Fibroblast of upper back skin (primary cell): ENCODE measurements around the gene CRELD2.

Source experiments
- DNase-seq: peaks from one replicate; pipeline ENCODE4 v3.0.0-alpha.2; 2013

The CRELD2 gene, protein sequence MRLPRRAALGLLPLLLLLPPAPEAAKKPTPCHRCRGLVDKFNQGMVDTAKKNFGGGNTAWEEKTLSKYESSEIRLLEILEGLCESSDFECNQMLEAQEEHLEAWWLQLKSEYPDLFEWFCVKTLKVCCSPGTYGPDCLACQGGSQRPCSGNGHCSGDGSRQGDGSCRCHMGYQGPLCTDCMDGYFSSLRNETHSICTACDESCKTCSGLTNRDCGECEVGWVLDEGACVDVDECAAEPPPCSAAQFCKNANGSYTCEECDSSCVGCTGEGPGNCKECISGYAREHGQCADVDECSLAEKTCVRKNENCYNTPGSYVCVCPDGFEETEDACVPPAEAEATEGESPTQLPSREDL

GRCh38 chr22:49917974-49918910, at the start of gene CRELD2, which contains the start of gene ALG12:
Gene CRELD2, plus strand, starts transcription at chr22:49918634. Its CDS starts 136 bp downstream, at chr22:49918770.
Gene ALG12, minus strand, starts transcription at chr22:49918438. Its CDS starts 4,673 bp downstream, at chr22:49913765.
- peak; percentile 97 for DNase-seq

GRCh38 chr22:49869086-49869830, 49.2 kb upstream of the CRELD2 start:
- no peak for DNase-seq

GRCh38 chr22:49869845-49870712, 48.4 kb upstream of the CRELD2 start:
- no peak for DNase-seq

GRCh38 chr22:49871482-49871881, 47.0 kb upstream of the CRELD2 start:
- no peak for DNase-seq

GRCh38 chr22:49872347-49872746, 46.1 kb upstream of the CRELD2 start:
- no peak for DNase-seq

- no peak for DNase-seq
These were observed 45.0 kb upstream of the CRELD2 start for GRCh38 chr22:49873228-49873940.

DNA sequence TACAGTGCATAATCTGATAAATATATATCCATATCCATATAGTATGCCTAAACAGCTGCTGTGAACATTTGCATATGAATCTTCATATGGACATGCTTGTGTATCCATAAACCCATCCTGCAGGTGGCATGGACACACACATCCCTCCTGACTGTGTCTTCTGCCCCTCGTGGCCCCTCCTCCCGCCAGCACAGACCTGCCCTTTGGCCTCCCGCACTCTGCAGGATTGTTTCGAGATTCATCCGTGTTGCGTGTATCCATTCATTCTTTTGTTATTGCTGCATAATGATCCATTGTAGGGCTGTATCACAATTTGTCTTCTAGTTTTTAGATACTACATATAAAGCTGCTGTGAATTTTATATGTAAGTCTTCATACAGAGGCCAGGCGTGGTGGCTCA, 40.8 kb upstream of the CRELD2 start:
- no peak for DNase-seq

DNA sequence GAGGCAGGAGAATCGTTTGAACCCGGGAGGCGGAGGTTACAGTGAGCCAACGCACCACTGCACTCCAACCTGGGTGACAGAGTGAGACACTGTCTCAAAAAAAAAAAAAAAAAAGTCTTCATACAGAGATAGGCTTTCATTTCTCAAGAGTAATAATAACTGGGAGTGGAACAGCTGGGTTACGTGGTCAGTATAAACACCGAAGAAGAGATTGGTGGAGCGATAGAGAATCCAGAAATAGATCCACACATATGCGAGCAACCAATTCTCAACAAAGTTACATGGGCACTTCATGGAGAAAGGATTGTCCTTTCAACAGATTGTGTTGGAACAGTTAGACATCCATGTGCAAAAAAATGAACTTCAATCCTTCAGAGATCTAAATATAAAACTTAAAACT, 40.2 kb upstream of the CRELD2 start:
- DNase-seq: no peak

DNA sequence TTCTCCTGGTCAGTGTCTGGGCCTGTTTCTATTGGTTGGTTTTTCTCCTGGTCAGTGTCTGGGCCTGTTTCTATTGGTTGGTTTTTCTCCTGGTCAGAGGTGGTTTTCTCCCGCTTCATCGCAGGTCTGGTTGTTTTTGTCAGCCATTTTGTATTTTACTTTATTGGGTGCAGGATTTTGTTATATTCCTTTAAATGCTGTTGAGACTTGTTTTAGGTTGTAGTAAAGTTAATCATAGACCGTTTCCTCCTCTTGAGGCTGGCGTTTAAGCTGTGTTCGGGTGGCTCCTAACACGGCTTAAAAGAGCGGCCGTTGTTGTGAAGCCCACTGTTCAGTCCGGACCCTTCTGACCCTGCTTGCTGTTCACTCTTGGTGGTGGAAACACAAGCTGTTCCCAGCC, 38.6 kb upstream of the CRELD2 start:
- no peak for DNase-seq

DNA sequence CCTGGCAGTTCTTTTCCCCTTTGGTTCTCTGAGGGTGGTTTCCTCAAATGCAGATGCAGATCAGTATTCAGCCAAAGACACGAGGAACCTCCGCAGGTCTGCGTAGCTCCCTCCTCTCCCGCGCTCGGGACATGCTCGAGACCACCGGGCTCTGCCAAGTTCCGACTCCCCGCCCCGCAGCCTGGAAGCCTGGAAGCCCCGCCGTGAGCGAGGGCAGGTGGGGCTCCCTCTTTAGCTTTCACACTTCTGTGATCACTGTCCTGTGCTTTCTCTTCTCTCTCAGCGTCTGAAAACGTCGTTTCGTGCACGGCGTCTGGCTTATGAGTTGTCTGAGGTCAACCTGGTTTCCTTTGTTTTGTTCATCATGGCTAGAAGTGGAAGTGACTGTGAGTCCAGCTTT, 38.2 kb upstream of the CRELD2 start:
- no peak for DNase-seq

DNA sequence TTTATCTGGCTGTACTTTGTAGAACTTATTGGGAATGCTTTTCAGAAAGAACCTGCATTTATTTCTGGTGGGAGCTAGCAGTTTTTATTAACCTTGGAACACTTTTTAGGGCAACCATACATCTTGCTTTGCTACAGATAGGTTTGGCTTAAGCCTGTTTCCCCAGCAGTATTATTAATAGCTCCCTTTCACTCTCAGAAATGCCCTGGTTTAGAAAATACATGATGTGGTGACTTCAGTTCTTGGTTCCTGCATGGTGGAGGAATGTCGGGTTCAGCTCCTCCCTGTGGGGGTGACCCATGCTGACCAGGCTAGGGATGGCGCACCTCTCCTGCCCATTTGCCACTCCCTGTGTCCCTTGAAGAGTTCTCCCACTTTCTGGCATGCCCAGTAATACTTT, 36.6 kb upstream of the CRELD2 start:
- DNase-seq: no peak

DNA sequence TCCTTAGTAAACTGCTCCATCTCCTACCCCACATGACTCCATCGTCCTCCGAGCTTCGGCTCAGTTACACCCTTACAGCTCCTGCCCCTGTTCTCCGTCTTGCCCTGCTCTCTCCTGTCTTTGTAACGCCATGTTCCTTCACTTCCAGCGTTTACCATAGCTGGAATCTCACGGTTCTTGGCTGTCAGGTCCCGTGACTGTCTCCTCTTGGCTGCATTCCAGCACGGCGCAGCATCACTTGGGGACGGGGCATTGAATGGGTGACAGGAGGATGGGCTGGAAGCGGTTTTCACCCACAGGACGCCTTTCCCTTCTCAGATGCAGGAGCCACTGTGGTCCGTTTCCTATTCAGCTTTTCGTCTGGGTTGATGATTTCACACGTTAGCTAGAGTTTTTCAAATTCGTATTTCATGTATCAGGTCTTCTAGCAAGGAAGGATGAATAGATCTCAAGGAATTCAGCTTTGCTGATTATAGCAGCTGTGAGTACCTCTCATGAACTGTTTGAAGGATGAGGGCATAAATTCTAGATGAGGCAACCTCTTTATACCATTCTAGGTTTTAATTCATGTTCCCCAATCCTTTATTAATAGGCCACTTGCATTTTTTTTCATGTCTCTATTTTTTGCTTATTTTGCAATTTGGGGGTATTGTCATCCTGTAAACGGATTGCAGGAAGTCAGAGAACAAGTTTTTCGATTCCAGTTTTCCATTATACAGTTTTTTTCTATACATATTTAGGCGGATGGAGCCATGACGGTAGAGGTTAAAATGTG, 35.7 kb upstream of the CRELD2 start:
- no peak for DNase-seq

- DNase-seq: no peak
These were observed 35.2 kb upstream of the CRELD2 start for GRCh38 chr22:49883294-49883640.

DNA sequence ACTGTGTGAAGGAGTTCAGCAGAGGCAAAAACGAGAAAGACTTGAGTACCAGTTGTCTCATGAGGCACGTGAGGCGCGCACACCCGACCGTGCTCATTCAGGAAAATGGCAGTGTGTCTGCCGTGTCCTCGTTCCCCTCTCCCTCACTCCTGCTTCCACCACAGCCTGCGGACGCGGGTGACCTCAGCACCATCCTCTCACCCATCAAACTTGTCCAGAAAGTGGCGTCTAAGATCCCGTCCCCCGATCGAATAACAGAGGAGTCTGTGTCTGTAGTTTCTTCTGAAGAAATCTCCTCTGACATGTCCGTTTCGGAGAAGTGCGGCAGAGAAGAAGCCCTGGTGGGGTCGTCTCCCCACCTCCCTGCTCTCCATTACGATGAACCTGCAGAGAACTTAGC, 34.4 kb upstream of the CRELD2 start:
- no peak for DNase-seq

DNA sequence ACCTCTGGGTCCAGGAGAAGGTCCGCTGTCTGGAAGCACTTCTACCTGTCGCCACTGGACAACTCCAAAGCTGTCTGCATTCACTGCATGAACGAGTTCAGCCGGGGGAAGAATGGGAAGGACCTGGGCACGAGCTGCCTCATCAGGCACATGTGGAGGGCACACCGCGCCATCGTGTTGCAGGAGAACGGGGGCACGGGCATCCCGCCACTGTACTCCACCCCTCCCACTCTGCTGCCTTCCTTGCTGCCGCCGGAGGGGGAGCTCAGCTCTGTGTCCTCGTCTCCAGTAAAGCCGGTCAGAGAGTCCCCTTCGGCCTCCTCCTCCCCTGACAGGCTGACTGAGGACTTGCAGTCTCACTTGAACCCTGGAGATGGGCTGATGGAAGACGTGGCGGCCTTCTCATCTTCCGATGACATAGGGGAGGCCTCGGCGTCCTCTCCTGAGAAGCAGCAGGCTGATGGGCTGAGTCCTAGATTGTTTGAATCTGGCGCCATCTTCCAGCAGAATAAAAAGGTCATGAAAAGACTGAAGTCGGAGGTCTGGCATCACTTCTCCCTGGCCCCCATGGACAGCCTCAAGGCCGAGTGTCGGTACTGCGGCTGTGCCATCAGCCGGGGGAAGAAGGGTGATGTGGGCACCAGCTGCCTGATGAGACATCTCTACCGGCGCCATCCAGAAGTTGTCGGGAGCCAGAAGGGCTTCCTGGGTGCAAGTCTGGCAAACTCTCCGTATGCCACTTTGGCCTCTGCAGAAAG, 33.8 kb upstream of the CRELD2 start:
- DNase-seq: no peak

DNA sequence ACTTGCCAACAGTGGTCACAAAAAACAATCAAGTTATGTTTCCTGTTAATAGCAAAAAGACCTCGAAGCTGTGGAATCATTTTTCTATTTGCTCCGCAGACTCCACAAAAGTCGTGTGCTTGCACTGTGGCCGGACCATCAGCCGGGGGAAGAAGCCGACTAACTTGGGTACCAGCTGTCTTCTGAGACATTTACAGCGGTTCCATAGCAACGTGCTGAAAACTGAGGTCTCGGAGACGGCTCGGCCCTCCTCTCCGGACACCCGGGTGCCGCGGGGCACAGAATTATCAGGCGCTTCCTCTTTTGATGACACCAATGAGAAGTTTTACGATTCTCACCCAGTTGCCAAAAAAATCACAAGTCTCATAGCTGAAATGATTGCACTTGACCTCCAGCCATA, 33.2 kb upstream of the CRELD2 start:
- no peak for DNase-seq

DNA sequence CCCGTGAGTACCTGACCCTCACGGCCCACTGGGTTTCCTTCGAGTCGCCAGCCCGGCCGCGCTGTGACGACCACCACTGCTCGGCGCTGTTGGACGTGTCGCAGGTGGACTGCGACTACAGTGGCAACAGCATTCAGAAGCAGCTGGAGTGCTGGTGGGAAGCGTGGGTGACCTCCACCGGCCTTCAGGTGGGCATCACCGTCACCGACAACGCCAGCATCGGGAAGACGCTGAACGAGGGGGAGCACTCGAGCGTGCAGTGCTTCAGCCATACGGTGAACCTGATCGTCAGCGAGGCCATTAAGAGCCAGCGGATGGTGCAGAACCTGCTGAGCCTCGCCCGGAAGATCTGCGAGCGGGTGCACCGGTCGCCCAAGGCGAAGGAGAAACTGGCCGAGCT, 32.6 kb upstream of the CRELD2 start:
- no peak for DNase-seq

GRCh38 chr22:49886346-49887063, 31.9 kb upstream of the CRELD2 start:
- DNase-seq: no peak

DNA sequence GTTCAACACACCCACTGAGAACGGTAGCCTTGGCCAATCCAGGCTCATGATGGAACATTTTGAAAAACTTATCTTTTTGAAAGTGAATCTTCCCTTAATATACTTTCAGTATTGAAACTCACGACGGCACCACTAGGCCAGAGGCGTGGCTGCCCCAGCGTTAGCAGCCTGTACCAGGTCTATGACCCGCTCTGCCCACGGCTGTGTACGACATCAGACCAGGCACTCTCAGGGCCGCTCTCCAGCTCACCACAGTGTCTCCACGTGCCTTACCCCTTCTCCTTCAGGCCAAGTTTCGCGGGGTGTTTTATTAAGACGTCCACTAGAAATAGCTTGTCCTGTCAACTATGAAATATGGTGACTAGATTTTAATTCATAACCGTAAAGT, 31.4 kb upstream of the CRELD2 start:
- DNase-seq: no peak
